AG04449 (cell line): ENCODE data around the gene ZNF770.
"Not testable (repeated sequence)": the region's sequence is repeated elsewhere in the genome, so short reads cannot be mapped to it uniquely, and the experiment has no call there.

Source experiments
- CTCF ChIA-PET: fragments of 350-600 bp; formaldehyde crosslinking; extraction: SDS; loops from one replicate; lab custom pipeline; 2021; ENCODE audit warnings: antibody characterized with exemption; lab: Yijun Ruan, JAX
- POLR2A ChIA-PET: fragments of 400-600, 350-600 bp; formaldehyde crosslinking; extraction: SDS; loops from one replicate; lab custom pipeline; 2020; ENCODE audit warnings: antibody characterized with exemption, inconsistent platforms; lab: Yijun Ruan, JAX
- DNase-seq: peaks from one replicate; pipeline ENCODE4 v3.0.0-alpha.2; 2010; ENCODE audit warnings: low read depth, low spot score
- H3K4me3 ChIP-seq: 2 replicates; pipeline ENCODE4 v1.5.1; 2011; ENCODE audit warnings: low read depth, mild to moderate bottlenecking, control low read depth, low read length
- CTCF ChIP-seq: IDR thresholded peaks from one replicate; pipeline ENCODE4 v1.5.1; 2011; ENCODE audit warnings: mild to moderate bottlenecking, moderate library complexity, low read length, control low read depth, inconsistent platforms; ENCODE audit not compliant: insufficient read depth; ENCODE audit errors: missing control alignments

The ZNF770 gene

GRCh38 chr15:34943711-34944110 is 44.4 kb downstream of the ZNF770 start:
- H3K4me3 ChIP-seq: no peak overlapping the region
- POLR2A ChIA-PET: no interaction called here
- TF ChIP-seq CTCF: no peak
- DNase-seq: peak; percentile 19
- CTCF ChIA-PET: interaction anchor here (1.1 to 2.4 kb wide), 3 partner anchors 9 to 30 kb away, joined by 3 to 11 read pairs (median 3); partner anchors contain the start of gene AQR

DNA sequence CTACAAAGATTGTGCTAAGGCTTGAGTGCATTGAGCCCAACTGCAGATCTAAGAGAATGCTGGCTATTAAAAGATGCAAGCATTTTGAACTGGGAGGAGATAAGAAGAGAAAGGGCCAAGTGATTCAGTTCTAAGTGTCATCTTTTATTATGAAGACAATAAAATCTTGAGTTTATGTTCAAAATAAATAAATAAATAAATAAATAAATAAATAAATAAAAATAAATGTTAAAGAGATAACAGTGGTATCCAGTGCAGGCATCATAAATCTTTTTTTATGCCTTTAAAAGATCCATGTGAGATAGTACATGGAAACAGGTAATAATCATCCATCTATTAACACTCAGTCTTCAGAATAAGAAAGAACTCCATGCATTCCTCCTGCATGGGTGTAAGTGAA is 44.8 kb downstream of the ZNF770 start:
- POLR2A ChIA-PET, H3K4me3 ChIP-seq, DNase-seq: not testable (repeated sequence)
- CTCF ChIA-PET: interaction anchor here (1.1 to 2.4 kb wide), 3 partner anchors 10 to 31 kb away, joined by 3 to 11 read pairs (median 3); partner anchors contain the start of gene AQR

DNA sequence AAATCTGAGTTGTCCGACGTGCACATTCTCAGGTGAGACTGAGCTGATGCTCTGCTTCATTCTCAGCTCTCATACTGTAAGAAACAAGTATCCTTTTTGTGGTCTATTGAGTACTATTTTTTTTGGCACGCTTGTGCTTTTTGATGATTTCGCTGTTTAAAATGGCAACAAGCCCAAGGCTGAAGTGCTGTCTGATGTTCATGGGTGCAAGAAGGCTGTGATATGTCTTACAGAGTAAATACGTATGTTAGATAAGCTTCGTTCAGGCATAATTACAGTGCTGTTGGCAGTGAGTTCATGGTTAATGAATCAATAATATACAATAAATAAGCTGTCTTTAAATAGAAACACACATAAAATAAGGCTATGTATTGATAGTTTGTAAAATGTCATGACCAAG is 45.7 kb downstream of the ZNF770 start:
- POLR2A ChIA-PET: no interaction called here
- DNase-seq: peak; percentile 16
- no peak for TF ChIP-seq CTCF
- H3K4me3 ChIP-seq: no peak overlapping the region
- CTCF ChIA-PET: interaction anchor here (1.3 to 1.5 kb wide), 2 partner anchors 9 to 234 kb away, joined by 3 to 4 read pairs; no protein-coding TSS in a partner anchor

DNA sequence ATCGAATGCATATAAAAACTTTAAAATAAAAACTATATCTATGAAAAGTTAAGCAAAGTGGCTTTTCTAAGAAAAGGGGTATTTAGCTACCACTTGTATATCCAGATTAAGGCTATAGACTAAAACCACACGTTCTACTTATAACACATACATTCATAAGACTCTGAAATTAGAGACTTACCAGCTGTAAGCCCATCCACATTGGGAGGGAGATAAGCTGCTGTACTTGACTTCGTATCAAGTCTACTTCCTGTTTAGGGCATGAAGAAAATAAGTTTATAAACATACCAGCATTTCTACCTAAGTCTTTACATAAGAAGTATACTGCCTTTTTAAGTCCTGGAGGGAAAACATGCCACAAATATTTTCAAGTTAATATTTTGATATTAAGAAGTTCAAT is 46.3 kb downstream of the ZNF770 start:
- H3K4me3 ChIP-seq: no peak overlapping the region
- CTCF ChIA-PET: interaction anchor here (0.9 to 1.8 kb wide), 4 partner anchors 9 to 320 kb away, joined by 3 to 5 read pairs (median 4); partner anchors contain the start of gene AQR
- POLR2A ChIA-PET: no interaction called here
- no peak for TF ChIP-seq CTCF
- no peak for DNase-seq

GRCh38 chr15:34941185-34941698 is 46.8 kb downstream of the ZNF770 start:
- POLR2A ChIA-PET: no interaction called here
- no peak for DNase-seq
- H3K4me3 ChIP-seq: no peak overlapping the region
- TF ChIP-seq CTCF: no peak
- CTCF ChIA-PET: interaction anchor here (0.9 to 1.8 kb wide), 5 partner anchors 8 to 320 kb away, joined by 3 to 5 read pairs (median 3); partner anchors contain the start of gene AQR

DNA sequence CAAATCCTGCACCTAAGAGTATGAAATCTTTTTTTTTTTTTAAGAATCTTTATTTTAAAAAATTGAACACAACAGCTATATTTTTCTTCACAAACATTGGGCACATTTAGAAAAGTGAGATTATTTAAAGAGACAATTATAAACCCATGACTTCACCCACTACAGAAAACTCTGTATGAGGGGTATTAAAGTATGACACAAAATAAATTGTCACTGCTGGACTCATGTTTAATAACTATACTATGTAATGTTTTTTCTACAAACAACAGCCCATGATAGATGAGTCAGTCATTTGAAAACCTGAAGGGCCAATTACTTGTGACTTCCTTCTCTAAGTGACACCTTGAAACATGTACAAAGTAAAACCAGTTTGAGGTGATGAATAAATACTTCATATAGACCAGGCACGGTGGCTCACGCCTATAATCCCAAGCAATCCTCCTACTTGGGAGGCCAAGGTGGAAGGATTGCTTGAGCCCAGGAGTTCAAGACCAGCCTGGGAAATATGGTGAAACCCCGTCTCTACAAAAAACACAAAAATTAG is 54.6 kb downstream of the ZNF770 start:
- no peak overlapping the region for H3K4me3 ChIP-seq
- CTCF ChIA-PET: interaction anchor here (1.0 to 1.3 kb wide), 2 partner anchors 9 to 225 kb away, joined by 3 to 4 read pairs; no protein-coding TSS in a partner anchor
- POLR2A ChIA-PET: no interaction called here
- DNase-seq: no peak
- TF ChIP-seq CTCF: no peak

- POLR2A ChIA-PET, DNase-seq: not testable (repeated sequence)
- CTCF ChIA-PET: interaction anchor here (1.6 to 3.8 kb wide), 3 partner anchors 8 to 310 kb away, joined by 3 to 28 read pairs (median 8); no protein-coding TSS in a partner anchor
Observed at GRCh38 chr15:34928349-34928748, 59.7 kb downstream of the ZNF770 start.

More at GRCh38 chr15:34928349-34928748, 59.7 kb downstream of the ZNF770 start:
- not testable (repeated sequence) for H3K4me3 ChIP-seq
